ENCODE measurements around the gene PSME3IP1. TPM values are rescaled to one million over a fixed set of nuclear protein-coding genes. Genes with fewer than 3 reads are reported as not detected.
A peak's percentile ranks its signal among the peaks of the same experiment; 100 is the strongest.

PSME3IP1 gene
- total RNA-seq, 1 donor from 2014 or later, result 62.9 TPM

GRCh38 chr16:57178793-57179212 is 7.0 kb downstream of the PSME3IP1 start:
- no peaks in the 10 kb centered on the region for H3K27me3 ChIP-seq (ENCODE audit: control insufficient read depth, insufficient read depth, low read length)
- no peak for TF ChIP-seq CTCF (IDR thresholded peaks at IDR 0.05; ENCODE audit: insufficient read depth, low read length, severe bottlenecking)
- no peak overlapping the region for H3K4me3 ChIP-seq (ENCODE audit: low read depth, low read length)
- H3K36me3 ChIP-seq (ENCODE audit: control insufficient read depth, insufficient read depth, low read length), result peaks cover 1% of the 10 kb centered on the region
- DNase-seq (ENCODE audit: low read depth), result peak; percentile 36
- no peak for FAIRE-seq

- no peak for DNase-seq (ENCODE audit: low read depth)
These were observed 7.6 kb downstream of the PSME3IP1 start for GRCh38 chr16:57178196-57178595.

DNA sequence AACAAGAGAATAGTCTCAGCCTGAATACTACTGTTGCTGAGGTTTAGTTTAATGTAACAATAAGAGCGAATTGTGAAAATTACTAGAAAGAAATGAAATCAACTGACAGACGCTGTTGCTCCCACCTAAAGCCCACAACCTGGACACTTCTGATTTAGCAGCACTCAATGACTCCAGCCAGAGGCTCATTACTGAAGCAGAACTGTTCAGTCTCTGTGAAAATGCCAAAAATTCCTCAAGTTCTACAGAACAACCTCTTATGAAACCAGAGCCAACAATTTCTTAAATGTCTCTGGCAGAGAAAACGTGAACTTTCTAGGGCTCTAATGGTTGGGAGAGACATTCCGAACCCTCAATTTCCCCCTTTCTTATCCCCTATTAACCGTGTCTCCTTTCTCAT is 9.9 kb downstream of the PSME3IP1 start:
- no peak for TF ChIP-seq CTCF (IDR thresholded peaks at IDR 0.05; ENCODE audit: insufficient read depth, low read length, severe bottlenecking)
- Histone ChIP-seq H3K4me3 (ENCODE audit: low read depth, low read length) (no peak overlapping the region), H3K36me3 (ENCODE audit: control insufficient read depth, insufficient read depth, low read length) (peaks cover 7% of the 10 kb centered on the region), H3K27me3 (ENCODE audit: control insufficient read depth, insufficient read depth, low read length) (no peaks in the 10 kb centered on the region)
- FAIRE-seq, result no peak
- no peak for DNase-seq (ENCODE audit: low read depth)

More at GRCh38 chr16:57178196-57178595, 7.6 kb downstream of the PSME3IP1 start:
- FAIRE-seq, result no peak
- peaks cover 1% of the 10 kb centered on the region for H3K36me3 ChIP-seq (ENCODE audit: control insufficient read depth, insufficient read depth, low read length)
- no peak overlapping the region for H3K4me3 ChIP-seq (ENCODE audit: low read depth, low read length)
- no peaks in the 10 kb centered on the region for H3K27me3 ChIP-seq (ENCODE audit: control insufficient read depth, insufficient read depth, low read length)
- no peak for TF ChIP-seq CTCF (IDR thresholded peaks at IDR 0.05; ENCODE audit: insufficient read depth, low read length, severe bottlenecking)

- peaks cover 5% of the 10 kb centered on the region for H3K36me3 ChIP-seq (ENCODE audit: control insufficient read depth, insufficient read depth, low read length)
- FAIRE-seq, result no peak
These were observed 13.0 kb downstream of the PSME3IP1 start for GRCh38 chr16:57172721-57173290.

DNA sequence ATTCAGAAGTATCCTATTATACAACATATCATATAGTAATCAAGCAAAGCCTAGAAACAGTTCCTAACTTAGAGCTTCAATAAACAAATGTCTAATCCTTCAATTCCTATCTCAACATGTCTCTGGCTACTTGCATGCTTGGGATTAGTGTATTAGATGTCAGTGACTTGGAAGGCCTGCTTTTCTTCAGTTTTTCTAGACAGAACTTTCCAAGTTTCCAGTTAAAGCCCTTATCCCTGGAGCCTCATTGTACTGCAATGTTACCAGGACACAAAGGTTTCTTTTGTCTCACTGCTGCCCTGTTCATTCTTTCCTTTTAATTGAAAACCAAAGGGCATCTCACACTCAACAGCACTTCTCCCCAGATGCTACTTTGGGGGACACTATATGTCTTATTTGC is 16.5 kb downstream of the PSME3IP1 start:
- Histone ChIP-seq H3K36me3 (ENCODE audit: control insufficient read depth, insufficient read depth, low read length) (peaks cover 8% of the 10 kb centered on the region), H3K4me3 (ENCODE audit: low read depth, low read length) (no peak overlapping the region)
- no peak for FAIRE-seq

More at GRCh38 chr16:57172721-57173290, 13.0 kb downstream of the PSME3IP1 start:
- DNase-seq (ENCODE audit: low read depth), result no peak
- Histone ChIP-seq H3K27me3 (ENCODE audit: control insufficient read depth, insufficient read depth, low read length) (no peaks in the 10 kb centered on the region), H3K4me3 (ENCODE audit: low read depth, low read length) (no peak overlapping the region)
- no peak for TF ChIP-seq CTCF (IDR thresholded peaks at IDR 0.05; ENCODE audit: insufficient read depth, low read length, severe bottlenecking)

More for the DNA sequence above, 16.5 kb downstream of the PSME3IP1 start:
- no peaks in the 10 kb centered on the region for H3K27me3 ChIP-seq (ENCODE audit: control insufficient read depth, insufficient read depth, low read length)
- TF ChIP-seq CTCF (IDR thresholded peaks at IDR 0.05; ENCODE audit: insufficient read depth, low read length, severe bottlenecking), result no peak
- no peak for DNase-seq (ENCODE audit: low read depth)

All from bronchial epithelial cell (primary cell).